OCI-LY1 (cell line): ENCODE data around the gene CD48.

Source experiments
- CTCF ChIP-seq: fragments of 200-600 bp; sonication (generic), shearing (Covaris generic); IDR thresholded peaks from 2 replicates; pipeline ENCODE4 v1.5.1; 2017; ENCODE audit warnings: mild to moderate bottlenecking, antibody characterized with exemption, low read length, moderate library complexity, mixed read lengths
- EZH2 ChIP-seq: fragments of 200-600 bp; sonication (generic), shearing (Covaris generic); IDR thresholded peaks from 2 replicates; pipeline ENCODE4 v1.8.0; 2017; ENCODE audit warnings: borderline replicate concordance, mixed run types, mild to moderate bottlenecking, antibody characterized with exemption, low read length, moderate library complexity, mixed read lengths

- TF ChIP-seq CTCF (no peak), EZH2 (no peak)
Observed at GRCh38 chr1:160653620-160654016, 58.0 kb downstream of the CD48 start.
